SH-SY5Y (cell line): ENCODE data around the gene FCRL1.

ENCODE experiments used
- GATA2 ChIP-seq: IDR thresholded peaks from 2 replicates; pipeline ENCODE4 v1.6.1; 2011; ENCODE audit warnings: mild to moderate bottlenecking, low read depth, low read length
- GATA3 ChIP-seq: IDR thresholded peaks from 2 replicates; pipeline ENCODE4 v1.6.1; 2011; ENCODE audit warnings: low read depth, mild to moderate bottlenecking, low read length, moderate library complexity

GRCh38 chr1:157849229-157849875, 29.4 kb upstream of the FCRL1 start:
- TF ChIP-seq GATA2, result no peak
- TF ChIP-seq GATA3, result no peak
